HEK293 (cell line): ENCODE measurements around the gene SATL1.

Experiments used
- CTCF ChIP-seq: fragments of 450-650 bp; formaldehyde crosslinking; IDR thresholded peaks from 2 replicates; pipeline ENCODE4 v1.5.1; 2016; ENCODE audit warnings: missing biosample characterization, missing genetic modification characterization
- PBX3 ChIP-seq: sonication (generic); formaldehyde crosslinking; IDR thresholded peaks from 2 replicates; pipeline ENCODE4 v1.8.1; 2022; ENCODE audit warnings: mild to moderate bottlenecking, moderate library complexity, missing genetic modification reagents
- REST ChIP-seq: fragments of 450-650 bp; formaldehyde crosslinking; IDR thresholded peaks from 2 replicates; pipeline ENCODE4 v1.5.1; 2016; ENCODE audit warnings: missing biosample characterization, missing genetic modification characterization
- ZNF114 ChIP-seq: fragments of 450-650 bp; formaldehyde crosslinking; IDR thresholded peaks from 2 replicates; pipeline ENCODE4 v1.5.0; 2017; ENCODE audit warnings: missing biosample characterization, missing genetic modification characterization
- ZNF549 ChIP-seq: fragments of 450-650 bp; IDR thresholded peaks from 2 replicates; pipeline ENCODE4 v1.5.1; 2018; ENCODE audit warnings: missing biosample characterization, missing genetic modification characterization, mild to moderate bottlenecking, inconsistent platforms, moderate library complexity

- TF ChIP-seq CTCF (no peak), REST (tag by site-specific recombination) (no peak), ZNF549 (tag by site-specific recombination) (no peak), PBX3 (CRISPR knock-in tag) (no peak), ZNF114 (tag by site-specific recombination) (no peak)
These were observed 424 bp downstream of the SATL1 start for GRCh38 chrX:85243155-85243554.
